A549 (cell line): ENCODE measurements around the gene ZNF184.

Source experiments
- CTCF ChIP-seq: fragments of >200 bp; sonication (Bioruptor Twin); formaldehyde crosslinking; IDR thresholded peaks from 3 replicates; pipeline ENCODE4 v1.5.1; 2016
- ESRRA ChIP-seq: fragments of 150-350 bp; IDR thresholded peaks from 2 replicates; pipeline ENCODE4 v1.6.1; 2014; ENCODE audit warnings: mild to moderate bottlenecking, low read length, borderline replicate concordance
- FOSL2 ChIP-seq, 2 experiments: fragments of 450-650 bp in 1 of 2; fragments of >200 bp in 1 of 2; sonication (Bioruptor Twin) in 1 of 2; formaldehyde crosslinking; IDR thresholded peaks; 2 replicates each; pipeline versions ENCODE4 v1.5.0 to v1.6.1; 2016 to 2020; ENCODE audit warnings: mild to moderate bottlenecking in 1 of 2, moderate library complexity in 1 of 2
- KDM1A ChIP-seq: fragments of 200-600 bp; sonication (generic); IDR thresholded peaks from 2 replicates; pipeline ENCODE4 v1.6.1; 2016; ENCODE audit warnings: low read depth, mild to moderate bottlenecking
- POLR2A ChIP-seq: IDR thresholded peaks from 2 replicates; pipeline ENCODE4 v1.6.1; 2012; ENCODE audit warnings: mild to moderate bottlenecking, low read length
- SMC3 ChIP-seq: fragments of >200 bp; sonication (Bioruptor Twin); formaldehyde crosslinking; IDR thresholded peaks from 3 replicates; pipeline ENCODE4 v1.6.1; 2018; ENCODE audit warnings: inconsistent platforms
- TF ChIP-seq, protein P1 (sequence below): IDR thresholded peaks from 2 replicates; pipeline ENCODE4 v1.6.1; 2012

GRCh38 chr6:27448456-27448855, 24.4 kb downstream of the ZNF184 start:
- TF ChIP-seq CTCF, result no peak
- TF ChIP-seq KDM1A, result no peak
- no peak for TF ChIP-seq POLR2A
- TF ChIP-seq FOSL2 (IDR thresholded peaks at IDR 0.05), result no peak
- no peak for TF ChIP-seq FOSL2 (CRISPR knock-in tag; IDR thresholded peaks at IDR 0.05)
- TF ChIP-seq, protein P1, sequence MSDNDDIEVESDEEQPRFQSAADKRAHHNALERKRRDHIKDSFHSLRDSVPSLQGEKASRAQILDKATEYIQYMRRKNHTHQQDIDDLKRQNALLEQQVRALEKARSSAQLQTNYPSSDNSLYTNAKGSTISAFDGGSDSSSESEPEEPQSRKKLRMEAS, result no peak
- no peak for TF ChIP-seq SMC3
- TF ChIP-seq ESRRA, result no peak
